ENCODE data around the gene BBS9.

DNA sequence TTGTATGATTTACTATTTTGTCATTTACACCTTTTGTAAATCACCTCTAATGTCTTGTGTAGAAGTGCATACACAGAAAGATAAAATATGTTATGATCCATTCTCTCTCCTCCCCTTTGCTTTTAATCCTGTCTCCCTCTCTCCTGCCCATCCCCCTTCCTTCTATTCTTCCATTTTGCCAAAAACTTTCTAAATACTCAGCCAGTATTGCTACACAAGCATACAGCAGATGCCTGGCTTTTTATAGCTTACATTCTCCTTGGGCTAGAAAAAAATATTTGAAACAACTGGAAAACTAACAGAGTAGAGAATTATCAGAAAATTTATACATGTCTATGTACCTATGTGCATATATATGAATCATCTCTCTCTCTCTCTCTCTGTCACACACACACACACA lies 467.3 kb downstream of the BBS9 start:
- TF ChIP-seq, protein P1, sequence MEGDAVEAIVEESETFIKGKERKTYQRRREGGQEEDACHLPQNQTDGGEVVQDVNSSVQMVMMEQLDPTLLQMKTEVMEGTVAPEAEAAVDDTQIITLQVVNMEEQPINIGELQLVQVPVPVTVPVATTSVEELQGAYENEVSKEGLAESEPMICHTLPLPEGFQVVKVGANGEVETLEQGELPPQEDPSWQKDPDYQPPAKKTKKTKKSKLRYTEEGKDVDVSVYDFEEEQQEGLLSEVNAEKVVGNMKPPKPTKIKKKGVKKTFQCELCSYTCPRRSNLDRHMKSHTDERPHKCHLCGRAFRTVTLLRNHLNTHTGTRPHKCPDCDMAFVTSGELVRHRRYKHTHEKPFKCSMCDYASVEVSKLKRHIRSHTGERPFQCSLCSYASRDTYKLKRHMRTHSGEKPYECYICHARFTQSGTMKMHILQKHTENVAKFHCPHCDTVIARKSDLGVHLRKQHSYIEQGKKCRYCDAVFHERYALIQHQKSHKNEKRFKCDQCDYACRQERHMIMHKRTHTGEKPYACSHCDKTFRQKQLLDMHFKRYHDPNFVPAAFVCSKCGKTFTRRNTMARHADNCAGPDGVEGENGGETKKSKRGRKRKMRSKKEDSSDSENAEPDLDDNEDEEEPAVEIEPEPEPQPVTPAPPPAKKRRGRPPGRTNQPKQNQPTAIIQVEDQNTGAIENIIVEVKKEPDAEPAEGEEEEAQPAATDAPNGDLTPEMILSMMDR (IDR thresholded peaks at IDR 0.05; ENCODE audit: insufficient read depth, low read length, poor library complexity, severe bottlenecking), result no peak
- no peak for TF ChIP-seq EZH2phosphoT487 (conservative IDR thresholded peaks at IDR 0.05; ENCODE audit: low read length)

Measured in SU-DHL-6 (cell line).